Vagina (tissue), 2 donors: Measurements from ENCODE around the gene ARRDC4. TPM values are rescaled to one million over a fixed set of nuclear protein-coding genes. Genes with fewer than 3 reads are reported as not detected.
"Not testable (repeated sequence)": the region's sequence is repeated elsewhere in the genome, so short reads cannot be mapped to it uniquely, and the experiment has no call there.

Source experiments
- DNase-seq, 2 donors: peaks; one replicate each; pipeline ENCODE4 v3.0.0-alpha.2; 2017; ENCODE audit errors: extremely low spot score in 2 of 2
- H3K27ac ChIP-seq: fragments of 200-600 bp; sonication (generic); one replicate; pipeline ENCODE4 v1.5.1; 2019
- H3K27me3 ChIP-seq: fragments of 200-600 bp; sonication (generic); one replicate; pipeline ENCODE4 v1.5.1; 2019
- H3K36me3 ChIP-seq, 2 donors: fragments of 200-600 bp; sonication (generic); one replicate each; pipeline ENCODE4 v1.5.1; 2017 to 2019
- H3K4me1 ChIP-seq: fragments of 200-600 bp; sonication (generic); one replicate; pipeline ENCODE4 v1.5.1; 2019
- H3K4me3 ChIP-seq, 2 donors: fragments of 200-600 bp; sonication (generic); 1 replicate in 1 of 2; 2 replicates in 1 of 2; pipeline ENCODE4 v1.5.1; 2016 to 2019
- H3K9me3 ChIP-seq: fragments of 200-600 bp; sonication (generic); one replicate; pipeline ENCODE4 v1.5.1; 2019
- POLR2A ChIP-seq, 2 donors: fragments of 450-650 bp; IDR thresholded peaks; one replicate each; pipeline ENCODE4 v1.6.1; 2017; ENCODE audit warnings: antibody characterized with exemption in 2 of 2, mild to moderate bottlenecking in 2 of 2, moderate library complexity in 2 of 2
- POLR2AphosphoS5 ChIP-seq, 2 donors: sonication (generic); formaldehyde crosslinking; IDR thresholded peaks; one replicate each; pipeline ENCODE4 v1.9.0; 2017; ENCODE audit warnings: antibody characterized with exemption in 2 of 2, mild to moderate bottlenecking in 2 of 2, low read depth in 1 of 2; ENCODE audit not compliant: insufficient read depth in 1 of 2
- intact Hi-C: fragments of 100-400 bp; cut with DNase I; formaldehyde crosslinking; loops from one replicate; pipeline ENCODE4 v1.15.1; 2023
- total RNA-seq: library from RNA; depleted of rRNA; stranded (reverse); fragments of >200 nt; gene quantifications from one replicate; pipeline ENCODE4 v1.2.3, GENCODE V29; 2016
- TF ChIP-seq, protein P1 (sequence below), 3 experiments: fragments of 450-650 bp in 2 of 3; fragments of 200-600 bp in 1 of 3; sonication (generic) in 1 of 3; IDR thresholded peaks; one replicate each; pipeline ENCODE4 v1.5.1; 2017 to 2019; ENCODE audit warnings: antibody characterized with exemption in 3 of 3, mild to moderate bottlenecking in 2 of 3, moderate library complexity in 2 of 3

Gene ARRDC4
- total RNA-seq, 1 donor from 2014 or later: 35.8 TPM

GRCh38 chr15:97978401-97979139, 18.1 kb downstream of the ARRDC4 start:
- Histone ChIP-seq H3K4me3 (no peak overlapping the region), H3K27ac (no peak overlapping the region)
- intact Hi-C loops: no loop called here

DNA sequence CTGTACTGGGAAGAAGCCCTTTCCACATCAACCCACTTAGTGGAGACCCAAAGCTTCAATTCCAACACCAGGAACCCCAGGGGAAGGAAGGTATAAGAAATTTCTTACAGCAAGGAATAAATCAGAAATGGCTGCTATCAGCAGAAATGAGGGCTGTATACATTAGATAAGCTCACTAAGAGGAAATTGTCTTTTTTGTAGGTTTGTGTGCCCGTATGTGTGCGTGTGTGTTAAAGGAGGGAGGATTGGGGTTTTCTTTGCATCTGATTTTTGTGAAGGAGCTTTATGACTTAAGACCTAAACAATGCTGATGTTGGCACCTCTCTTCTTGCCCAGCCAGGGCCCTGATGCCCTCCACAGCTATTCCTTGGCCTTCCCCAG, 18.6 kb downstream of the ARRDC4 start:
- TF ChIP-seq POLR2A (IDR thresholded peaks at IDR 0.05) (no peak), POLR2AphosphoS5 (IDR thresholded peaks at IDR 0.05; ENCODE audit: insufficient read depth in 1 of 2, low read depth in 1 of 2) (no peak)
- TF ChIP-seq, protein P1, sequence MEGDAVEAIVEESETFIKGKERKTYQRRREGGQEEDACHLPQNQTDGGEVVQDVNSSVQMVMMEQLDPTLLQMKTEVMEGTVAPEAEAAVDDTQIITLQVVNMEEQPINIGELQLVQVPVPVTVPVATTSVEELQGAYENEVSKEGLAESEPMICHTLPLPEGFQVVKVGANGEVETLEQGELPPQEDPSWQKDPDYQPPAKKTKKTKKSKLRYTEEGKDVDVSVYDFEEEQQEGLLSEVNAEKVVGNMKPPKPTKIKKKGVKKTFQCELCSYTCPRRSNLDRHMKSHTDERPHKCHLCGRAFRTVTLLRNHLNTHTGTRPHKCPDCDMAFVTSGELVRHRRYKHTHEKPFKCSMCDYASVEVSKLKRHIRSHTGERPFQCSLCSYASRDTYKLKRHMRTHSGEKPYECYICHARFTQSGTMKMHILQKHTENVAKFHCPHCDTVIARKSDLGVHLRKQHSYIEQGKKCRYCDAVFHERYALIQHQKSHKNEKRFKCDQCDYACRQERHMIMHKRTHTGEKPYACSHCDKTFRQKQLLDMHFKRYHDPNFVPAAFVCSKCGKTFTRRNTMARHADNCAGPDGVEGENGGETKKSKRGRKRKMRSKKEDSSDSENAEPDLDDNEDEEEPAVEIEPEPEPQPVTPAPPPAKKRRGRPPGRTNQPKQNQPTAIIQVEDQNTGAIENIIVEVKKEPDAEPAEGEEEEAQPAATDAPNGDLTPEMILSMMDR (IDR thresholded peaks at IDR 0.05): no peak

More at GRCh38 chr15:97978401-97979139, 18.1 kb downstream of the ARRDC4 start:
- Histone ChIP-seq H3K36me3 (peaks cover 0 to 14% of the 10 kb centered on the region in 2 donors), H3K4me1 (peaks cover under 1% of the 10 kb centered on the region), H3K27me3 (no peaks in the 10 kb centered on the region), H3K9me3 (no peaks in the 10 kb centered on the region)
- no peak for TF ChIP-seq POLR2A (IDR thresholded peaks at IDR 0.05)
- TF ChIP-seq, protein P1 (IDR thresholded peaks at IDR 0.05): no peak
- no peak for TF ChIP-seq POLR2AphosphoS5 (IDR thresholded peaks at IDR 0.05; ENCODE audit: insufficient read depth in 1 of 2, low read depth in 1 of 2)
- no peak for DNase-seq

DNA sequence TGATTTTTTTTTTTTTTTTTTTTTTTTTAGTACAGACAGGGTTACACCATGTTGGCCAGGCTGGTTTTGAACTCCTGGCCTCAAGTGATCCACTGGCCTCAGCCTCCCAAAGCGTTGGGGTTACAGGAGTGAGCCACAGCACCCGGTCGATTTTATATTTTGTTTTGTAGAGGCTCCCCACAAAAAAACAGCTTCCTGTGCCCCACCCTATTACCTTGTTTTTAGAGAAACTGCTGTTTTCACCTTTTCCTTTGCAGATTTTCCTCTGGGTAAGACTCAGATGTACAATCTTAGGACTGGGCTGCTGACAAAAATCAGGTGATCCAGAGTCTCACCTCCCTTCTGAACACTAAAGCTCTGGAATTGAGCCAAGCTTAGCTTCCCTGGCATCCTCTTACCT, 20.6 kb downstream of the ARRDC4 start:
- H3K27ac ChIP-seq: no peak overlapping the region

More for the DNA sequence above, 18.6 kb downstream of the ARRDC4 start:
- H3K36me3 ChIP-seq: peaks cover 0 to 9% of the 10 kb centered on the region in 2 donors
- no peak for DNase-seq
- H3K4me3 ChIP-seq: no peak overlapping the region
- peaks cover 6% of the 10 kb centered on the region for H3K4me1 ChIP-seq
- H3K9me3 ChIP-seq: no peaks in the 10 kb centered on the region
- no peaks in the 10 kb centered on the region for H3K27me3 ChIP-seq
- no peak overlapping the region for H3K27ac ChIP-seq
- intact Hi-C loops: no loop called here

GRCh38 chr15:97981758-97982157, 21.3 kb downstream of the ARRDC4 start:
- Histone ChIP-seq H3K9me3 (no peaks in the 10 kb centered on the region), H3K4me3 (no peak overlapping the region), H3K4me1 (peaks cover 13% of the 10 kb centered on the region), H3K27me3 (no peaks in the 10 kb centered on the region), H3K36me3 (no peaks in the 10 kb centered on the region), H3K27ac (no peak overlapping the region)
- intact Hi-C loops: no loop called here
- no peak for TF ChIP-seq POLR2A (IDR thresholded peaks at IDR 0.05)
- TF ChIP-seq POLR2AphosphoS5 (IDR thresholded peaks at IDR 0.05; ENCODE audit: insufficient read depth in 1 of 2, low read depth in 1 of 2): no peak
- TF ChIP-seq, protein P1 (IDR thresholded peaks at IDR 0.05): no peak
- DNase-seq: no peak

More for the DNA sequence above, 20.6 kb downstream of the ARRDC4 start:
- H3K27me3 ChIP-seq: no peaks in the 10 kb centered on the region
- intact Hi-C loops: no loop called here
- peaks cover 13% of the 10 kb centered on the region for H3K4me1 ChIP-seq
- no peak for DNase-seq
- H3K4me3 ChIP-seq: no peak overlapping the region
- TF ChIP-seq POLR2A (IDR thresholded peaks at IDR 0.05) (no peak), POLR2AphosphoS5 (IDR thresholded peaks at IDR 0.05; ENCODE audit: insufficient read depth in 1 of 2, low read depth in 1 of 2) (no peak)
- TF ChIP-seq, protein P1 (IDR thresholded peaks at IDR 0.05): no peak
- no peaks in the 10 kb centered on the region for H3K36me3 ChIP-seq
- H3K9me3 ChIP-seq: no peaks in the 10 kb centered on the region

- intact Hi-C loops: no loop called here
Measured at GRCh38 chr15:97984157-97984556, 23.7 kb downstream of the ARRDC4 start.

DNA sequence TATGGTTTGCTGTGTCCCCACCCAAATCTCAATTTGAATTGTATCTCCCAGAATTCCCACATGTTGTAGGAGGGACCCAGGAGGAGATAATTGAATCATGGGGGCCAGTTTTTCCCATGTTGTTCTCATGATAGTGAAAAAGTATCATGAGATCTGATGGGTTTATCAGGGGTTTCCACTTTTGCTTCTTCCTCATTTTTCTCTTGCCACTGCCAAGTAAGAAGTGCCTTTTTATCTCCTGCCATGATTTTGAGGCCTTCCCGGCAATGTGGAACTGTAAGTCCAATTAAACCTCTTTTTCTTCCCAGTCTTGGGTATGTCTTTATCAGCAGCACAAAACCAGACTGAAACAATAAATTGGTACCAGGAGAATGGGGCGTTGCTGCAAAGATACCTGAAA, 25.5 kb downstream of the ARRDC4 start:
- DNase-seq, H3K27me3 ChIP-seq, H3K9me3 ChIP-seq, H3K27ac ChIP-seq, intact Hi-C loops, H3K4me3 ChIP-seq, H3K36me3 ChIP-seq: not testable (repeated sequence)
- H3K4me1 ChIP-seq: peaks cover 13% of the 10 kb centered on the region

More at GRCh38 chr15:97984157-97984556, 23.7 kb downstream of the ARRDC4 start:
- Histone ChIP-seq H3K4me1 (peaks cover 13% of the 10 kb centered on the region), H3K36me3 (no peaks in the 10 kb centered on the region), H3K27ac (no peak overlapping the region), H3K4me3 (no peak overlapping the region), H3K27me3 (no peaks in the 10 kb centered on the region), H3K9me3 (no peaks in the 10 kb centered on the region)
- TF ChIP-seq, protein P1 (IDR thresholded peaks at IDR 0.05): no peak
- TF ChIP-seq POLR2A (IDR thresholded peaks at IDR 0.05): no peak
- DNase-seq: no peak
